LNCaP clone FGC (cell line): Measurements from ENCODE around the gene SLC48A1.
A peak's percentile ranks its signal among the peaks of the same experiment; 100 is the strongest.

ENCODE experiments used
- DNase-seq: peaks from one replicate; pipeline ENCODE4 v3.0.0-alpha.2; 2011; ENCODE audit warnings: low read depth
- H3K4me3 ChIP-seq: 2 replicates; pipeline ENCODE4 v1.5.1; 2011; ENCODE audit warnings: mild to moderate bottlenecking, low read depth, low read length, control low read depth
- CTCF ChIP-seq: IDR thresholded peaks from 2 replicates; pipeline ENCODE4 v1.5.1; 2012; ENCODE audit warnings: mild to moderate bottlenecking; ENCODE audit not compliant: control insufficient read depth, insufficient read depth; ENCODE audit errors: extremely low read depth

Gene SLC48A1

GRCh38 chr12:47757840-47758583, 15.0 kb upstream of the SLC48A1 start:
- H3K4me3 ChIP-seq = peak overlapping the region; percentile 65
- no peak for DNase-seq
- TF ChIP-seq CTCF = no peak

GRCh38 chr12:47758584-47758833, 14.5 kb upstream of the SLC48A1 start:
- no peak for DNase-seq
- TF ChIP-seq CTCF = no peak

GRCh38 chr12:47758834-47759690, 14.0 kb upstream of the SLC48A1 start, which contains the start of gene RAPGEF3:
TSS of gene RAPGEF3 (minus strand) at chr12:47758880. CDS start at chr12:47758556, 324 bp downstream.
- H3K4me3 ChIP-seq = peak within 1 kb of the TSS; percentile 65
- peak; percentile 63 for TF ChIP-seq CTCF
- DNase-seq = no peak

More at GRCh38 chr12:47758584-47758833, 14.5 kb upstream of the SLC48A1 start:
- peak overlapping the region; percentile 65 for H3K4me3 ChIP-seq

GRCh38 chr12:47762850-47763465, 10.1 kb upstream of the SLC48A1 start:
- DNase-seq = no peak

GRCh38 chr12:47763481-47764346, 9.3 kb upstream of the SLC48A1 start:
- H3K4me3 ChIP-seq = no peak overlapping the region
- no peak for TF ChIP-seq CTCF
- no peak for DNase-seq

More at GRCh38 chr12:47762850-47763465, 10.1 kb upstream of the SLC48A1 start:
- TF ChIP-seq CTCF = no peak
- no peak overlapping the region for H3K4me3 ChIP-seq

- TF ChIP-seq CTCF = no peak
- no peak overlapping the region for H3K4me3 ChIP-seq
- no peak for DNase-seq
These were observed 6.4 kb upstream of the SLC48A1 start for GRCh38 chr12:47766502-47767215.
